ENCODE results near the gene USP32.
"Not testable (repeated sequence)": the region's sequence is repeated elsewhere in the genome, so short reads cannot be mapped to it uniquely, and the experiment has no call there.

Gene USP32

GRCh38 chr17:60223456-60223855 is 168.5 kb downstream of the USP32 start:
- DNase-seq = no peak

- not testable (repeated sequence) for DNase-seq
Measured at GRCh38 chr17:60218774-60219173, 173.2 kb downstream of the USP32 start.

DNA sequence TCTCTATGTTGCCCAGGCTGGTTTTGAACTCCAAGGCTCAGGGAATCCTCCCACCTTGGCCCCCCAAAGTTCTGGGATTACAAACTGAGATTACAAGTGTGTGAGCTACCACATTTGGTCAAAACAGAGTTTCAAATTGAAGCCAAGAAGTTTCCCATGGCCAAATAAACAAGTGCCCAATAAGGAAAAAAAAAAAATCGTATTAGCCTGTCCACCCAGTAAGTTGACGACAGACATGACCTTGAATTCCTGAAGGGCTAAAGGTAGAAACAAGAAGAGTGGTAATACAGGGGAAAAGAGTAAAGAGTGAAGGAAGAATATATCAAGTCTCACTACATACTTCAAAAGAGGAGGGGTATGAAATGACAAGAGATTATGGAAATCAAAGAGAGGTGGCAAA is 176.0 kb downstream of the USP32 start:
- DNase-seq = not testable (repeated sequence)

- DNase-seq = not testable (repeated sequence)
Measured at GRCh38 chr17:60211282-60211681, 180.7 kb downstream of the USP32 start.

- DNase-seq = not testable (repeated sequence)
Measured at GRCh38 chr17:60208302-60208701, 183.6 kb downstream of the USP32 start.

DNA sequence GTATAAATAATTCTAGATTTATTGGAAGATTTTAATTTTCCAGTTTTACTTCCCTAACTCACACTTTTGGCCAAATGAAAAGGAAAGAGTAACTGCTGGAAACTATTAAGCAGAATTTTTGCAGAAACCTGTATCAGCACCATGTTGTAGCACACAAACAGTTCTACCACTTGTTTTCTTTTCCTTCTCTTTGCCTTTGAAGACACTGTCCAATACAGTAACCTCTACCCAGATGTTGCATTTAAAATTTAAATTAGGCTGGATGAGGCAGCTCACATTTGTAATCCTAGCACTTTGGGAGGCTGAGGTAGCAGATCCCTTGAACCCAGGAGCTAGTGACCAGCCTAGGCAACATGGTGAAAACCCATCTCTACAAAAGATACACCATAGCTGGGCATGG is 186.2 kb downstream of the USP32 start:
- DNase-seq = not testable (repeated sequence)

GRCh38 chr17:60198630-60199029 is 193.3 kb downstream of the USP32 start:
- DNase-seq = not testable (repeated sequence)

GRCh38 chr17:60194141-60194540 is 197.8 kb downstream of the USP32 start:
- DNase-seq = not testable (repeated sequence)

- no peak for DNase-seq
Measured at GRCh38 chr17:60193482-60193881, 198.5 kb downstream of the USP32 start.

- peak; percentile 53 for DNase-seq
Measured at GRCh38 chr17:60193032-60193431, 198.9 kb downstream of the USP32 start.

DNA sequence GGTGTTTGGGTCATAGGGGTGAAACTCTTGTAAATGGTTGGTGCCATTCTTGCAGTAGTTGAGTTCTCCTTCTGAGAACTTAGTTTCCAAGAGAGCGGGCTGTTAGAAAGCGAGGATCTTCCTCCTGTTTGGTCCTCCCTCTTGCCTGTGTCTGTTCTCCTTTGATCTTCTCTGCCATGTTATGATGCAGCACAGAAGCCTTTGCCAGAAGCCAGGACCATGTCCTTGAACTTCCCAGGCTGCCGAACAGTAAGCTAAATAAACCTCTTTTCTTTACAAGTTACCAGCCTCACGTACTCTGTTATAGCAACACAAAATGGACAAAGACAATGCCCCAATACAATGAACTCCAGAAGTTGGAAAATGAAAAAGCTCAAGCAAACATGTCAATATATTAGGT is 201.9 kb downstream of the USP32 start:
- DNase-seq = not testable (repeated sequence)

- DNase-seq = no peak
Measured at GRCh38 chr17:60188759-60189158, 203.2 kb downstream of the USP32 start.

DNA sequence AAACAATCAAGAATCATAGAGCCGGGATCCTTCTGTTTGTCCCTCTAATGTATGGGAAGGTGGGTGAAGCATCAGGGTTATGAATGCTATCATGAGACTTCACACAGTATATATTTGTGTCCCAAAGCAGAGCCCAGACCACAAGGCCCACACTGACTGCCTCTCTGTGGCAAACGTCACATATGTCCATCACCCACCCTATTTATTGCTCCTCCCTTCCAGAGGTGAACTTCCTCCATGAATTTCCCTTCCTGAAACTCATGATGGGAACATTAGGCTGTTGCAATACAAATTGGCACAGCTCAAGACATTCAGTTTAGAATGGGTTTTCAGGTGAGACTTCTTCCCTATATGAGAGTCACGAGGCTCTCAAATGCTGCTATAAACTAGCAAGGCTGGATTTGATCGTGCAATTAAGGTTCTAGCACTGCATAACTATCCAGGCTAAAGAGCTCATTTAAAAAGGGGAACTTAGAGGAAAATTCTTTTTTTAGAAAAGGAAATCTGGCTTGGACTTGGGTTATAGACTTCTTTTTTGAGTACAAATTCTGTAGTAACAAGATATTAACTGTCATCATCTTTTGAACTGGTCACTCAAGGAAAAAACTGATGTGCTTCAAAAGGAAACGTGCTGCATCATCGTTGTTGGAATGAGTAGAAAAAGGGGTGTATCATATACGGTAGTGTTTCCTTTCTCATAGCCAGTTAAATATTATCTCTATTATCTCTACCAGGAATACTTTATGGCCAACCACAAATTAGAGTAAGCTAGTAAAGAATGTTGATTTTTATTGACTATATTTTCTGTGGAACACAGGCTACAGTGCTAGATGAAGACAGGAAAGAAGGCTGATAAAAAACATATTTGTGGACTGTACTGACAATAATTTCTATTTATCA is 204.8 kb downstream of the USP32 start:
- not testable (repeated sequence) for DNase-seq

DNA sequence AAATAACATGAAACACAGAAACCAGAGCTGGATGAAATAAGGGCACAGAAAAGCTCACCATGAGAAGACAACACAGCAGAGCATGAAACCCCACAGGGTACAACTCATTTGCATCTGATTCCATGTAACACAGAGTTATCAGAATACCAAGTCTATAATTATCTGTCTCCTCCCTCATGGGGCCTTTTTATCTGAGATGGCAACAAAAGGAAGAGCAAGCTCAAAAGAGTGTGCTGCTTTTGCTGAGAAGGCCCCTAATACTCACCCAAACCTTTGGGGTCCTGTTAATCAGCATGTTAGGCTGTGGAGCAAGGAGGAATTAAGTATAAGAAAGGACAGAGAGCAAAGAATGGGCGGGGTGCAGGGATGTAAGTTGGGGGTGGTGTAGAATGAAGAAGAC is 205.6 kb downstream of the USP32 start:
- not testable (repeated sequence) for DNase-seq

DNA sequence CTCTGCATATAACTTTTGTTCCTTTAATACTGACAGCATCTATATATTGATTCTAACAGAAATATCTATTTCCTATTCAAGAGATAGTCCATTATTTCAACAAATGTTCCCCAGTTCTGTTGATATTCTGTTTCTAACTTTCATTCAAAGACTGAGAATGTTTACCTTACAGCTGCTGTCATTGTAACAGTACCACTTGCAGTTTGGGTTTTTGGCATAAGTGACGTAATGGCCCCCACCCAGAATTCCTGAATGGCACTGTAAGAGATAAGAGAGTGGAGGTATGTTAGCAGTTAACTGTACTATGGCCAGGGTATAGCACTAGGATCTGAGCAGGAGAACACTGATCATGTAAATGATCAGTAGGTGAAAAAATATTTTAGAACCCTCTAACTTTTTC is 211.6 kb downstream of the USP32 start:
- not testable (repeated sequence) for DNase-seq

GRCh38 chr17:60178180-60178579 is 213.8 kb downstream of the USP32 start:
- DNase-seq = not testable (repeated sequence)

- not testable (repeated sequence) for DNase-seq
Measured at GRCh38 chr17:60176763-60177162, 215.2 kb downstream of the USP32 start.

DNA sequence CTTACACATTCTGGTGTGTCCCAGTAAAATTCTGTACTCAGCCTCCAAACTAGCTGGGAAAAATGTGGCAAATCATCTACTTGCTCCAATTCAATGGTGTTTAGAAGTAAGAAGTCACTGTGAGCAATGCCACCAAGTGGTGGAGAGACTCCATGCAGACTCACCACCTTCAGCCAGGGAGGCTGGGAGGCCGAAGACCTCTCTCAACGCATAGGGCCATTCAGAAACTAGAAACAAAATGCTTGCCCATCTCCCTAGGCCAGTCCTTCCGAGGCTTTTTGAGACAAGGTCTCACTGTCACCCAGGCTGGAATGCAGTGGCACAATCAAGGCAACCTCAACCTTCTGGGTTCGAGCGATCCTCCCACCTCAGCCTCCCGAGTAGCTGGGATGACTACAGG is 217.2 kb downstream of the USP32 start:
- not testable (repeated sequence) for DNase-seq

DNA sequence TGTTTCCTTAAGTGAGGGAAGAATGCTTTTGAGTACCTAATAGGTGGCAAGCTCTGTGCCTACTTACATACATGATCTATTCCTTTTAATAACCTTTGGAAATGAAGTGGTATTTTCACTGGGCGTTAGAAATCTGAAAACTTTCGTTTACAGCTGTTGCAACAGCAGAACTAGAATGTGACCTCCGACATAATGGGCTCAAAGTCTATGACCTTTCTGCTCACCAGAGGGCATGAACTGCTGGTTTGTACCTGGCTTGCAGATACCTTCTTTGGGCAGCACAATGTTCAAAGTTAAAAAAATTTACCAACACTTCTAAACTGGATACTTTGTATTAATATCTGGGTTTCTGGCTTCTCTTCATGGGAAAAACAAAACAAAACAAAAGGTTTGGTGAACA is 217.9 kb downstream of the USP32 start:
- DNase-seq = no peak

DNA sequence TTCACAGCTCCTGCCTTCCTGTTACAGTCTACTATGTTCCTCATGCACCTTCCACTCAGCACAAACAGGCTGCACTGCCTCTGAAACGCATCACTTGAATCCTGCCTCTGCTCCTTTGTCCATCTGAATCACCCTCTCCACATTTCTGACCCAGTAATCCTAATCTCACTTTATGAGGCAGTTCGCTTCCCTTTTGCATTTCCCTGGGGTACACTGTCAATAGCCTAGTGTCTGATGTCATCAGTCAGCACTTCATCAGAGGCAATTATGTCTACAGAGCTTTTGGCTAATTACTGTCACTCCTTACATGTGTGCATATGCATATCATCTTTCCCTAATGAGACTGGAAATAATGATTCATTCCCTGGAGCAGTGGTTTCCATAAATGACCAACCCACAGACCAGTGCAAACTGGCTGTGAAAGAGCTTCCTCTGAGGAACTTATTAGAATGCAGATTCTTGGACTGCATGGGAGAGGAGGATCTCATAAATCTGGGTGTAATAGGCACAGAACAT is 218.6 kb downstream of the USP32 start:
- no peak for DNase-seq

DNA sequence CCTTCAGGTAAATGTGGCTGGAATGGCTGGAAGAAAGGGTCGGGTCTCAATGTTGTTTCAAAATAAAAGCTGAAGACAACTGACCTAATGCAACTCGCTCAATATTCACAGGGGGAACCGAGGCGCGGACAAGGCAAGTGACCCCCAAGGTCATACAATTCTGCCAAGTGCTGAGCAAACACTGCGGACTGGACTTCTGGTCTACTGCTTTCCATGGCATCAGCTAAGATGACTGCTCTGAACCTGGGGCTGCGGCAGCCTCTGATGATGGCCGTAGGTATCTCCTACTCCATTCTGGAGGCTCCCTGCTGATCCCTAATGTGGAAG is 220.2 kb downstream of the USP32 start:
- no peak for DNase-seq

DNA sequence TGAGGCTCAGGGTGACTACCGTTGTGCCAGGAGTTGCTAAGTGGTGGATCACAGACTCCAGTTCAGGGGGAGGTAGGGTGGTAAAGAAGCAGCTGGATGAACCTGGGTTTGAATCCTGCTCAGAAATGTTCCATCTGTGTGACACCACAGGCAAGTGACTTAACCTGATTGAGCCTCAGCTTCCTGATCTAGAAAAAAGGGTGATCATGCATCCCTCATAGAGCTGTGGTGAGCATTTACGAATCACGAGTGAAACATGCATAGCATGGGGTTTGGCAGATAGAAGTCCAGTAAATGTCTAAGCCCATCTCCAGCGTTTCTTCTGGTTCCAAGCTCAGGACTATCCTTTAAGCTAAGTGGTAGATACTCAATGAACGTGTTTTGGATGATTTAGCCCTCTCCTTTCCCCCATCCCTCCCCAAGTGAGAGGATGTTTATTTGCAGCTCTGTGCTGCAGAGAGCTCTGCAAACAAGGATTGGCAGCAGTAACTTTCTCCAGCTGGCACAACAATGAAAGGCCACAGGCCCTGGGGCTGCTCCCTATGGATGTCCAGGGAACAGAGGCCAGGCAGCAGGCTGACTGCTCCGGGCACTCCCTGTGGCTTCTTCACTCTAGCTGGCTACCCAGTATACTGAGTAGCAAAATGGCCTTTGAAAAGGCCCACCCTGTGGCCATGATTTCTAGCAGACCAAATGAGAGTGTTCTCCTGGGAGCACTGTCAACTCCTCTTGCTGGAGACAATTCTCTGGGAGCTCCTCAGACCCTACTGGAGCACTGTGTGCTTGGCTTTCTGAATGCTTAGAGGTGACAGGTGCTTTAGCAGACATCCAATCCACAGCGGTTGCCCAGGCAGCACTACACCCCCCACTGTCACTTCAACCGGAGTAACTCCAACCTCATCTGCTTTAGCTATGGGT is 220.8 kb downstream of the USP32 start:
- DNase-seq = no peak

All from NCI-H524 treated with DMSO at 0.1 percent for 48 hours (cell line).